ENCODE data around the gene PROB1. TPM values are rescaled to one million over a fixed set of nuclear protein-coding genes. Genes with fewer than 3 reads are reported as not detected.
A peak's percentile ranks its signal among the peaks of the same experiment; 100 is the strongest.

The PROB1 gene
- total and polyA plus RNA-seq, 2 experiments from 2014 or later = 0.55 to 1.6 TPM

GRCh38 chr5:139399501-139400121, 4.7 kb upstream of the PROB1 start:
- no peaks in the 10 kb centered on the region for H4K20me1 ChIP-seq (ENCODE audit: insufficient read depth)
- H3K9me2 ChIP-seq (ENCODE audit: insufficient read depth) = no peaks in the 10 kb centered on the region
- no peaks in the 10 kb centered on the region for H3K36me3 ChIP-seq (ENCODE audit: low read depth)
- peaks cover 10% of the 10 kb centered on the region for H3K4me1 ChIP-seq (ENCODE audit: insufficient read depth)
- peaks cover 7% of the 10 kb centered on the region; the same call in 1 of the 2 replicates for H3F3A ChIP-seq (ENCODE audit: insufficient read depth)
- H3K27ac ChIP-seq = no peak overlapping the region
- no peak overlapping the region for H2AFZ ChIP-seq
- no peaks in the 10 kb centered on the region for H3K9me3 ChIP-seq (ENCODE audit: low read depth)
- 82 to 85% methylated on average over 6 of the region's 6 CpGs for WGBS, 2 experiments (ENCODE audit: low coverage in 1 of 2, low lambda C conversion rate in 2 of 2, missing lambda C conversion rate in 2 of 2)
- H3K4me2 ChIP-seq (ENCODE audit: unreplicated experiment) = no peak overlapping the region
- TF ChIP-seq EZH2 (IDR thresholded peaks at IDR 0.05; ENCODE audit: insufficient read depth, poor library complexity, severe bottlenecking) (no peak), EZH2phosphoT487 (IDR thresholded peaks at IDR 0.05; ENCODE audit: insufficient read depth, low read depth) (no peak)
- DNase-seq = no peak
- in situ Hi-C loops (cut with MboI) = no loop called here
- H3K4me3 ChIP-seq = no peak overlapping the region
- no peak overlapping the region for H3K9ac ChIP-seq
- H3K79me2 ChIP-seq (ENCODE audit: insufficient read depth) = no peaks in the 10 kb centered on the region
- no peaks in the 10 kb centered on the region for H3K27me3 ChIP-seq (replicated peaks; ENCODE audit: insufficient read depth)

GRCh38 chr5:139397921-139398320, 3.0 kb upstream of the PROB1 start:
- Histone ChIP-seq H3F3A (ENCODE audit: insufficient read depth) (0 out of 2 replicates have a peak, but pooled peaks cover 1% of the 10 kb centered on the region), H3K4me1 (ENCODE audit: insufficient read depth) (no peaks in the 10 kb centered on the region), H3K36me3 (ENCODE audit: low read depth) (no peaks in the 10 kb centered on the region), H3K27ac (no peak overlapping the region), H3K4me3 (no peak overlapping the region), H3K4me2 (ENCODE audit: unreplicated experiment) (no peak overlapping the region), H2AFZ (no peak overlapping the region), H3K9me2 (ENCODE audit: insufficient read depth) (no peaks in the 10 kb centered on the region), H3K27me3 (replicated peaks; ENCODE audit: insufficient read depth) (peaks cover 8% of the 10 kb centered on the region), H3K9me3 (ENCODE audit: low read depth) (no peaks in the 10 kb centered on the region), H3K79me2 (ENCODE audit: insufficient read depth) (no peaks in the 10 kb centered on the region), H3K9ac (no peak overlapping the region), H4K20me1 (ENCODE audit: insufficient read depth) (no peaks in the 10 kb centered on the region)
- TF ChIP-seq EZH2 (IDR thresholded peaks at IDR 0.05; ENCODE audit: insufficient read depth, poor library complexity, severe bottlenecking) (no peak), EZH2phosphoT487 (IDR thresholded peaks at IDR 0.05; ENCODE audit: insufficient read depth, low read depth) (no peak)
- DNase-seq = no peak
- in situ Hi-C loops (cut with MboI) = no loop called here
- 85 to 89% methylated on average over 6 of the region's 6 CpGs for WGBS, 2 experiments (ENCODE audit: low coverage in 1 of 2, low lambda C conversion rate in 2 of 2, missing lambda C conversion rate in 2 of 2)

DNA sequence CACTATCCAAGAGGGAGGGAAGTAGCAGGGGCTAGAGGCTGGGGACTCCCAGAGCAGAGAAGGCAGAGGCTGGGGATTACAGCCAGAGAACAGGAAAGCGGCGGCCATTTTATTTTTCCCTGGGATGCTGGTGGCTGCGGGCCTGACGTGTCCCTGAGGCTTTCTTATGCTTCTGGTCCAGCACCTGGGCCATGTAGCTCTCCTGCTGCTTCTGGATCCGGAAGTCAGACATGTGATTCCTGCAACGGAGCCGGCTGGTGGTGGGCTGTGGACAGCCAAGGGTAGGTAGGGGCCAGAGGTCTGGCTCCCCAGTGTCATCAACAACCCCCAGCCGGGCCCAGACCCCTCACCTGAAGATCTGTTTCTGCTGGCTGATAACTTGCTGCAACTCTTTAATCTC, 1.8 kb upstream of the PROB1 start:
- Histone ChIP-seq H4K20me1 (ENCODE audit: insufficient read depth) (no peaks in the 10 kb centered on the region), H3K9ac (no peak overlapping the region), H3K27ac (no peak overlapping the region), H3K79me2 (ENCODE audit: insufficient read depth) (no peaks in the 10 kb centered on the region), H3K4me1 (ENCODE audit: insufficient read depth) (no peaks in the 10 kb centered on the region), H3K4me2 (ENCODE audit: unreplicated experiment) (no peak overlapping the region), H3K9me2 (ENCODE audit: insufficient read depth) (no peaks in the 10 kb centered on the region), H3K4me3 (no peak overlapping the region), H3F3A (ENCODE audit: insufficient read depth) (no peaks in the 10 kb centered on the region), H2AFZ (no peak overlapping the region), H3K27me3 (replicated peaks; ENCODE audit: insufficient read depth) (peaks cover 9% of the 10 kb centered on the region), H3K36me3 (ENCODE audit: low read depth) (no peaks in the 10 kb centered on the region), H3K9me3 (ENCODE audit: low read depth) (no peaks in the 10 kb centered on the region)
- 88 to 91% methylated on average over 8 of the region's 8 CpGs for WGBS, 2 experiments (ENCODE audit: low coverage in 1 of 2, low lambda C conversion rate in 2 of 2, missing lambda C conversion rate in 2 of 2)
- in situ Hi-C loops (cut with MboI) = no loop called here
- no peak for TF ChIP-seq EZH2phosphoT487 (IDR thresholded peaks at IDR 0.05; ENCODE audit: insufficient read depth, low read depth)
- TF ChIP-seq EZH2 (IDR thresholded peaks at IDR 0.05; ENCODE audit: insufficient read depth, poor library complexity, severe bottlenecking) = no peak
- no peak for DNase-seq

DNA sequence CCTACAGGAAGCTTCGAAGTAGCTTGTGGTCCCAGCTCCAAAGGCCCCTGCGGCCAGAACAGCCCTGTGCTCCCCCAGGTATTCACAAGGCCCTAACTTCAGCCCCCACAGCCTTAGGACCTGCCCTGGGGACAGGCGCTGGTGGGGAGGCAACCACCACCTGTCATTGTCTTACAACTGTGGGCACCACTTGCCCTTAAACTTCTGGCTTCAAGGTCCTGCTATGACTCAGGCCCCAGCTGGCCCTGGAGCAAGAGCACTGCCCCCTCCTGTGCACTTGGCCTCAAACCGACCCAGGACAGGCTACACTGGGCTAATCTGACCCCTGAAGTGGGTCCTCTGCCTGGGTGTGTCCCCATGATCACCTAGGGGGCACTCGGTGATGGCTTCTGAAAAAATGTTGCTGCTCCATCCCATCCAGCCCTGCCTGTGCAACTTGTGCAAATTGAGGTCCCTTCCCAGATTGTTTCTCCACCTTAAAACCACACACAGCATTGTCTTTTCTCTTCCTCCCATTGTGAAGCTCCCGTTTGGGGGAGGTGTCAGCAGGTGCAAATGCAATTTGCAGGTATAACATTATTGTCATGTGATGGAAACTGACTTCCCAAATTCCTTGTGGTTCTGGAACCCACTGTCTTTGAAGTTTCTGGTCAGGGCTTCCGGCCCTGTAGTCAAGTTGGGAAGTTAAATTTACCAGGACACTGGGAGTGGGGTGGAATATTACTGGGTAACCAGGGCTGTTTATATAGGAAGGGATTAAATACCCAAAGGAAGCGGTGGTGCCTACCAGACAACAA, 1.1 kb upstream of the PROB1 start:
- H3K4me3 ChIP-seq = no peak overlapping the region
- H3K9me2 ChIP-seq (ENCODE audit: insufficient read depth) = no peaks in the 10 kb centered on the region
- H3K36me3 ChIP-seq (ENCODE audit: low read depth) = no peaks in the 10 kb centered on the region
- H3K9ac ChIP-seq = no peak overlapping the region
- no peak overlapping the region for H3K27ac ChIP-seq
- H3K9me3 ChIP-seq (ENCODE audit: low read depth) = no peaks in the 10 kb centered on the region
- 87% methylated on average over 8 of the region's 8 CpGs for WGBS, 2 experiments (ENCODE audit: low coverage in 1 of 2, low lambda C conversion rate in 2 of 2, missing lambda C conversion rate in 2 of 2)
- H3K4me2 ChIP-seq (ENCODE audit: unreplicated experiment) = no peak overlapping the region
- H3K4me1 ChIP-seq (ENCODE audit: insufficient read depth) = 0 out of 2 replicates have a peak, but pooled peaks cover 4% of the 10 kb centered on the region
- H3K79me2 ChIP-seq (ENCODE audit: insufficient read depth) = no peaks in the 10 kb centered on the region
- H3K27me3 ChIP-seq (replicated peaks; ENCODE audit: insufficient read depth) = peaks cover 9% of the 10 kb centered on the region
- DNase-seq = peak; percentile 56
- TF ChIP-seq EZH2phosphoT487 (IDR thresholded peaks at IDR 0.05; ENCODE audit: insufficient read depth, low read depth) (no peak), EZH2 (IDR thresholded peaks at IDR 0.05; ENCODE audit: insufficient read depth, poor library complexity, severe bottlenecking) (no peak)
- H3F3A ChIP-seq (ENCODE audit: insufficient read depth) = no peaks in the 10 kb centered on the region
- no peaks in the 10 kb centered on the region for H4K20me1 ChIP-seq (ENCODE audit: insufficient read depth)
- in situ Hi-C loops (cut with MboI) = no loop called here
- no peak overlapping the region for H2AFZ ChIP-seq
